Raji (cell line): ENCODE data around the gene MANEAL.

ENCODE experiments used
- POLR2A ChIP-seq: IDR thresholded peaks from 2 replicates; pipeline ENCODE4 v1.6.1; 2011; ENCODE audit warnings: low read depth, low read length, control low read depth; ENCODE audit not compliant: insufficient read depth

MANEAL gene

DNA sequence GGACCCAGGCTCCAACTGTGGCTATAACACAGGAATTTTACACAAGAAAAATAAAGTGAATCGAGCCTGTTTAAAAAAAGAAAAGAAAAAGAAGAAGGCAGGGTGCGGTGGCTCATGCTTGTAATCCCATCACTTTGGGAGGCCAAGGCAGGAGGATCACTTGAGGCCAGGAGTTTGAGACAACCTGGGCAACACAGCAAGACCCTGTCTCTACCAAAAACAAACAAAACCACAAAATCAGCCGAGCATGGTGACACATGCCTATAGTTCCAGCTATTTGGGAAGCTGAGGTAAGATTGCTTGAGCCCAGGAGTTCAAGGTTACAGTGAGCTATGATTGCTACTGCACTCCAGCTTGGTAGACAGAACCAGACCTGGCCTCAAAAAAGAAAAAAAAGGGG, 48.0 kb downstream of the MANEAL start:
- no peak for TF ChIP-seq POLR2A

DNA sequence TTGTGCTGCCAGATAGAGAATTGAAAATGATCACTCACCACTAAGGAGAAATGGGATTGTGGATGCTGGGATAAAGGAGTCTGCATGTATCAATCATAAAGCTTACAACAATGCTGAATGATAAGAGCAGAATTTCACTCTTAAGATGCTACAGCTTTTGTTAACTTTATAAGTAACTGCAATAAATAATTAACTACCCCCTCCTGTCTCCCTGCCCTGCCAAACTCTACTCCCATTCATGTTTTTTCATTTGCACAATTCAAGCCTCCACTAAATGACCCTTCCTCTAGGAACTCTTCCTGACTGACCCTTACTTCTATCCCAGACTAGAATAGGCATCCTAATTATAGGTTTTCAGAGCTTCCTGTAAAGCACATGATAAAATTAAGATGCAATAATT, 50.9 kb downstream of the MANEAL start:
- no peak for TF ChIP-seq POLR2A

DNA sequence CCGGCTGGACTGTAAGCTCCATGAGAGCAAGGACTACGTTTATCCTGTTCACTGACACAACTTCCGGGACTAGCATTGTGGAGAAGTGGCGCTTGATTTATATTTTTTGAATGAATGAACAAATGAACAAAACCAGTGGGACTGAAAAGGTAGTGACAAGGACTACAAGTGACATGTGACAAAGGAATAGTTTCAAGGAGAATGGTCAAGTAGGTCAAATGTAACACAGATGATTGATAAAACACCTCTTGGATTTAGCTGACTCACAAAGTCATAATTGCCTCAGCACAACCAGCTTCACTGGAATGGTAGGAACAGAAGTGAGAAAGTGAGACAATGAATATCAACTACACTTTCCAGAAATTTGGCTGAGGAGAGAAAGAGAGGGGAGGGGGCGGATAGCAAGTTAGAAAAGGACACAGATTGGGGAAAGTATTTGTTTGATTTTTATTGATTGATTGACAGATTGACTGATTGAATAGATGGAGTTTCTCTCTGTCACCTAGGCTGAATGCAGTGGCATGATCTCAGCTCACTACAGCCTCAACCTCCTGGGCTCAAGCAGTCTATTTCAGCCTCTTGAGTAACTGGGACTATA, 51.5 kb downstream of the MANEAL start:
- no peak for TF ChIP-seq POLR2A

DNA sequence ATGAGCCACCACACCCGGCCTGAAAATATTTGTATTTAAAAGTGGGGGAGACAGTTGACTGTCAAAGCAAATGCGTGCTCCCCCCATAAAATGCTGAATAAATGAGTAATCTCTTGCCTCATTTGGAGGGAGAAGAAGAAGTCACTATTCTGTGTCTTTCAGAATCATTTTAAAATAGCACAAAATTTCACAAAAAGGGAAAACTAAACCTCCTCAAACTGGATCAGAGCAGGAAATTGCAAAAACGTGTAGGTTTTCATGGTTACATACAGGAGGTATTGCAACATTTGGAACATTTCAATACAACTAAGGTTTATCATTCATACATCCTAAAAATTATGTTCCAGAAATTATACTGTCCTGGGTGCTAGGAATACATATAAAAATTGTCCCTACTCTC, 52.1 kb downstream of the MANEAL start:
- no peak for TF ChIP-seq POLR2A

DNA sequence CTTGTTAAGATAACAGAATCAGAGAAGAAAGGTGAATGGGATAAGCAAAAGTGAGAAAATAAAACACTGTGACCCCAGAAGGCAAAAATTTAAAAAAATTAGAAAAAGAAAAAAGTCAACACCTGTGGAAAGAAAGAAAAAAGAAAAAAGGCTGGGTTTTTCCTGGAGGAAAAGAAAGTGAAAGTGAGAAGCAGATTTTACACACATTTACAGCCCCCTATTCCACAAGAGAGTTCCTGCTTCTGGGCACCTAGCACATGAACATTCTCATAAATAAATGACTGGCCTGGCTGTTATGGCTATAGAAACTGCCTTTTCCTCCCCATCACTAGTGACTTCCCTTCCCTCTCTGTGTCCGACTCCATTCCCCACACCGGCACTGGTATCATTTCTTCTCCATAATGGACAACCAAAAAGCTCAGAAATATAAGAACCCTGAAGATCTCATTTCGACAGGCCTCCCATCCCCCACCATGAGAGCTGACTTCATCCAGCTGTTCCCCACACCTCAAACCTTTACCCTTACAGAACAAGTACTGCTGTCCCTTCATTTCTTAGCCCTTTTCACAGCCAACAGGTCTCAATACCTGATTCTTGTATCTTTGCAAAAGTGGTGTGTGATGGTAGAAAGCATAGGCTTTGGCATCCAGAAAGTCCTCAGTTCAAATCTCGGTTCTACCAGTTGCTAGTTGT, 53.1 kb downstream of the MANEAL start:
- no peak for TF ChIP-seq POLR2A

DNA sequence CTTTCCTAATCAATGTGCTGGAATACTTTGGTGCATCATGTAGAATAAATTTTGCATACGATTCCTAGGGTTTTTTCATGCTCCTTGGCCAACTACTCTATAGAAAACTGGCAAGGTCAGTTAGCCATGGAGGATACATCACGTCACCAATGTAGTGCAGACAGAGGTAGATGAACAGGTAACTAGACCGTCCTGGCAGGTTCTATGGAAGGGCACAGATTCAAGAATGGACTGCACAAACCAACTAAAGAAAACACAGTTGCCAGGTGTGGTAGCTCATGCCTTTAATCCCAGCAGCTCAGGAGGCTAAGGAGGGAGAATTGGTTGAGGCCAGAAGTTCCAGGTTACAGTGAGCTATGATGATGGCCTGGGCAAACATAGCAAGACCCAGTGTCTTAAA, 55.8 kb downstream of the MANEAL start:
- TF ChIP-seq POLR2A = no peak

DNA sequence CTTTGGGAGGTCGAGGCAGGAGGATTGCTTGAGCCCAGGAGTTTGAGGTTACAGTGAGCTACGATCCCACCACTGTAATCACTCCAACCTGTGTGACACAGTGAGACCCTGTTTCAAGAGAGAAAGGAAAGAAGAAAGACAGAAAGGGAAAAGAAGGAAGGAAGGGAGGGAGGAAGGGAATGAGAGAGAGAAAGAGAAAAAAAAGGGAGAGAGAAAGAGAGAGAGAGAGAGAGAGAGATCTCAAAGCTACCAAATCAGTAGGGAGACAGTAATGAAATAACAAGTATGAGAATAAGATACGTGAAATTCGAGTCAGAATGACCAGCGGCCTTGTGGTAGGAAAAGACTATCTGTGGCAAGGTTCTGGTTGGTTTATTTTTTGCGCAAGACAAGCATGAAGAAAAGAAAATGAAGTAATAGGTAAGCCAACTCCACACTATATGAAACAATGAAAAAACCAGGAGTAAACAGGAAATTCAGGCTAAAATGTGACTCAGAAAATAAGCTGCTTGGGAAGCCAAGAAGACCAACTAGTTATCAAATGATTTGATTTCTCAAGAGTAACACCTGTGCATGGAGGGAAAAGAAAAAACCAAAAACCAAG, 56.8 kb downstream of the MANEAL start:
- no peak for TF ChIP-seq POLR2A
